GM12873 (cell line): ENCODE results near the gene PEX14.

ENCODE experiments used
- TF ChIP-seq, protein P1 (sequence below): IDR thresholded peaks from 2 replicates; pipeline ENCODE4 v1.5.1; 2012; ENCODE audit warnings: low read depth, mild to moderate bottlenecking, moderate library complexity, low read length, control low read depth; ENCODE audit not compliant: insufficient read depth; ENCODE audit errors: missing control alignments

Gene PEX14

DNA sequence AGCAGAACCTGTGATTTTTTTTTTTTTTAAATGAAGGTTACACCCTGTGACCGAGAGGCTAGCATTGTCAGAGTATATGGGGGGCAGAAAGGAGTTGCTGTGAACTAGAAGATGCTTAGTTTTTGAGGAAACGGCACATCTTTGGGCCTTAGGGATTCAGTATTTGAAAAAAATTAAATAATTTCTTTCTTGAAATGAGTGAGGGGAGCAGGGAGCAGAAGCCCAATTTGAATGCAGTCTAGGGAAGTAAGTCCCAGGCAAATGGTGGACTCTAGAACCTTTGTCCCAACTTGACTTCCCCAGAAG, 42.9 kb downstream of the PEX14 start:
- TF ChIP-seq, protein P1, sequence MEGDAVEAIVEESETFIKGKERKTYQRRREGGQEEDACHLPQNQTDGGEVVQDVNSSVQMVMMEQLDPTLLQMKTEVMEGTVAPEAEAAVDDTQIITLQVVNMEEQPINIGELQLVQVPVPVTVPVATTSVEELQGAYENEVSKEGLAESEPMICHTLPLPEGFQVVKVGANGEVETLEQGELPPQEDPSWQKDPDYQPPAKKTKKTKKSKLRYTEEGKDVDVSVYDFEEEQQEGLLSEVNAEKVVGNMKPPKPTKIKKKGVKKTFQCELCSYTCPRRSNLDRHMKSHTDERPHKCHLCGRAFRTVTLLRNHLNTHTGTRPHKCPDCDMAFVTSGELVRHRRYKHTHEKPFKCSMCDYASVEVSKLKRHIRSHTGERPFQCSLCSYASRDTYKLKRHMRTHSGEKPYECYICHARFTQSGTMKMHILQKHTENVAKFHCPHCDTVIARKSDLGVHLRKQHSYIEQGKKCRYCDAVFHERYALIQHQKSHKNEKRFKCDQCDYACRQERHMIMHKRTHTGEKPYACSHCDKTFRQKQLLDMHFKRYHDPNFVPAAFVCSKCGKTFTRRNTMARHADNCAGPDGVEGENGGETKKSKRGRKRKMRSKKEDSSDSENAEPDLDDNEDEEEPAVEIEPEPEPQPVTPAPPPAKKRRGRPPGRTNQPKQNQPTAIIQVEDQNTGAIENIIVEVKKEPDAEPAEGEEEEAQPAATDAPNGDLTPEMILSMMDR: no peak

DNA sequence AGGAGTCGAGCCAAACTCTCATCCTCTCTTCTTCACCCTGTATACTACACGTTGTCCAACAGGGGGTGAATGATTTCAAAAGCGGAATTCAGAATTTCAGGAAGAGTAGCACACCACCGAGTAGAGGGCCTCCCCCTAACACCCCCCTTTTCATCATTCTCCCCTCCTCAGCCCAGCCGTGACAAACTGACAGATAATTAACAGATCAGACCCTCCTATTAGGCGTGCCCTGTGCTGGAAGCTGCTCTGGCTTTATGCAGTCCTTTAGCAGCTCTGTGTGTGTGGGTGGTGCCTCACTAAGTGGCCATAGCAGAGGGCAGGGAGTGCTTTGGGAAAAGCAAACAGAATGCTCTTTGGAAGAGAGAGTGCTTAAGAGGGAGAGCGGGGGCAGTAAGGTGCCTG, 44.3 kb downstream of the PEX14 start:
- TF ChIP-seq, protein P1: no peak

DNA sequence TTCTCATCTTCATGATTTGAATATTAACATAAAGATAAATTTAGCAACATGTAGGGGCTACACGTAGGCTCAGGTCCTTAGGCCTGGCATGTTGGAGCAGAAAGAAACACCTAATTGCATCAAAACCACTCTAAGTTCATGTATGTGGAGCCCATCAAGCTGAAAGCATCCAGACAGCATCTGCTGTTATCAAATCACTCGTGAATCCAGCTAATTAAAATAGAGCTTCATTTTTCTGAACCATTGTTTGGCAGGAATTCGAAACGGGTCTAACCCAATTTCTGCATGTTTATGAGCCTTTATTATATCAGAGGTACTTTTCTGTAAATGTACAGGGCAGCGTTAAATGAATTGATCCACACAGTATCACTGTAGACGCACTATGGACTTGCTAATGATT, 45.7 kb downstream of the PEX14 start:
- TF ChIP-seq, protein P1: no peak

DNA sequence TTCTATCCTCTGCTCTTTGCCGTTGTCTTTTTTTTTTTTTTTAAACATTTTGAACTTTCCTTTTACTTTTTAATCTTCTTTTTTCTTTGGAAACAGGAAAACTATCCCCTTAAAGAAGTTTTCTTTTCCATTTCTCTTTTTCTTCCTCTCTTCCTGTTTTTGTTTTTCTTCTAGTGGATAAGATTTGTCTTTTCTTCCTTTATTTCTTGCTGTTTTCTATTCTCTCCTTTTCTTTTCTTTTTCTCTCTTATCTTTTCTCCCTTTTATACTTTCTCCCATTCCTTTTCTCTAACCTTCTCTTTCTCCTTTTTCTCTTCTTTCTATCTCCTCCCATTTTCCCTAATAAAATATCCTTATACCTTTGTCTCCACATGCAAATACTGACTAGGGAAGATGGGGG, 46.2 kb downstream of the PEX14 start:
- TF ChIP-seq, protein P1: no peak

DNA sequence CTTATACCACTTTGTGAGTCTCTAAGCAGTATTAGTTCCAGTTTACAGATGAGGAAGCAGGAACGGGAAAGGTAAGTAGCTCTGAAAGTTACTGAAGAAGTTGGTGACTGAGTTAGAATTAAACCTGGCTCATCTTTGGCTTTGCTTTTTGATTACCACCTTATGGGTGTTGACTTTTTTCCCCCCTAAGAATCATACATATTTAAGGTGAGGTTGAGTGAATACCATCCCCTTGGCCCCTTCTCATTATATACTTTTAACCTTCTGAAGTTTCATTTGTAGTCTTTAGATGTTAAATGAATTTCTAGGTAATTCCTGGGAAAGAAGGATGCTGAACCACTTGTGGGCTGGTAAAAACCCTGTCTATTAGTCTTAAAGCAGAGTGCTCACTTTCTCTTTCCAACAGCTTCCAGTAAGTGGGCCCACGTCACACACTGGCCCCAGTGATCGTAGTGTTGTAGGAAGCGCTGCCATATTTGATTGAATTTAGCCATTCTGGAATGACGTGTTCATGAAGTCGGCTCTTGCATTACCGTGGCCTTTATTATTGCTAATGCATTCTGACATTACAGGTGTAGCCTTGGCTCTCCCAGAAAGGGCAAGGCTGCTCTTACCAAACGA, 46.9 kb downstream of the PEX14 start:
- TF ChIP-seq, protein P1: no peak

DNA sequence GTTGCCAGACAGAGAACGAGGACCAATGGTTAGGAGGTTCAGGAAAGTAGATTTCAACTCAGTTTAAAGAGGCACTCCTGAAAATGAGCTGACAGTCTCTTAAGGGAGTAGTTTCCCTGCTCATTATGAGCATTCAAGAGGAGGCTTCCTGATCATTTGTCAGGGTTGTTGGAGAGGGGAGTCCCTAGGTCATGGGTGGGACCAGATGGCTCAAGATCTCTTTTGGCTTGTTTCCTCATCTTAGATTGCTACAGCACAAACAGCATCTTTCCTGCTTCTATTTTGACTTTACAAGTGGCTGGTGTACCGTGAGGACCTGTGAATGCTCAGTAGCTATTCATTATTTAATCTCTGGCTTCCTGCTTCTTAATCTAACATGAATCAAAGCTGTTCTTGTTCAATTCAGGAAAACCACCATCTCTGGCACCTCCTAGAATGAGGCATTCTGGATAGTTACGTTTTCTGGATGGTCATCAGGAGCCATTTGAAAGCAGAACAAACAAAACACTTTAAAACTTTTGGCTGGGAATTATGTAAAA, 47.6 kb downstream of the PEX14 start:
- TF ChIP-seq, protein P1: no peak

DNA sequence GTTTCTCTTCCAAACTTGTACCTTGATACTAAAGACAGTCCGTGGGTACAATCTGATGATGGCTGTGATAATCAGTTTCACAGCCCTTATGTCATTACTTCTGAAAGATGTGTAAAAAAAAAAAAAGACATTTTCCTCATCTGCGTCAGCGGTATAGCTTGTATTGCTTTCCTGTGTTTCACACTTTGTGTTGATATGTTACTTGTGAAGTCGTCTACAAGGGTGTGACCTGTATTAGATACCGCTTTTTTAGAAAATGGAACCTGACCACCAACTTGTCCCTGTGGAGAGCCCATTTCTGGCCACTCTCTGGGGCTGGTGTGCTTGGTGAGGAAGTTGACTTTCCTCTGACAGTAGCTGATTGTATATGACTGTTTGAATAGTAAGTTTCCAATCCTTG, 50.5 kb downstream of the PEX14 start:
- TF ChIP-seq, protein P1: no peak
